ENCODE data around the gene LARP7. TPM values are rescaled to one million over a fixed set of nuclear protein-coding genes. Genes with fewer than 3 reads are reported as not detected.
"Not testable (repeated sequence)": the region's sequence is repeated elsewhere in the genome, so short reads cannot be mapped to it uniquely, and the experiment has no call there.

Gene LARP7
- total RNA-seq, 3 donors from 2014 or later = 37.7 to 46.5 (median 38.5) TPM

DNA sequence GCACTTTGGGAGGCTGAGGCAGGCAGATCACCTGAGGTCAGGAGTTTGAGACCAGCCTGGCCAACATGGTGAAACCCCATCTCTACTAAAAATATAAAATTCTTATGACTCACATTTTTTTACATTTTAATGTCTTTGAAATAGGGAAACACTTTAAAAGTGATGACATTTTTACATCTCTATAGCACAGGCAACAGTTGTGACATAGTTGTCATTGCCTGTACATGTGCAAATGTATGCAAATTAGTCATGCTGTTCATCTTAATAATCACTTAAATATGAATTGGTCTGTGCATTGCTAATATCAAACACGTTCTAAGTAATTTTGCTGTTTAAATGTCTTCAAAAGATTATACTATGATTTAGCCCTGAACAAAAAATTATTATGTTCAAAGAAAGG lies 42.0 kb upstream of the LARP7 start:
- H3K4me3 ChIP-seq = no peak overlapping the region
- no peaks in the 10 kb centered on the region for H3K9me3 ChIP-seq
- intact Hi-C loops (cut with DNase I, micrococcal nuclease) = no loop called here
- no peaks in the 10 kb centered on the region for H3K36me3 ChIP-seq (ENCODE audit: low read depth)
- ATAC-seq (no peak), DNase-seq (no peak)
- H3K4me1 ChIP-seq (ENCODE audit: low read depth) = no peaks in the 10 kb centered on the region
- TF ChIP-seq, protein P1, sequence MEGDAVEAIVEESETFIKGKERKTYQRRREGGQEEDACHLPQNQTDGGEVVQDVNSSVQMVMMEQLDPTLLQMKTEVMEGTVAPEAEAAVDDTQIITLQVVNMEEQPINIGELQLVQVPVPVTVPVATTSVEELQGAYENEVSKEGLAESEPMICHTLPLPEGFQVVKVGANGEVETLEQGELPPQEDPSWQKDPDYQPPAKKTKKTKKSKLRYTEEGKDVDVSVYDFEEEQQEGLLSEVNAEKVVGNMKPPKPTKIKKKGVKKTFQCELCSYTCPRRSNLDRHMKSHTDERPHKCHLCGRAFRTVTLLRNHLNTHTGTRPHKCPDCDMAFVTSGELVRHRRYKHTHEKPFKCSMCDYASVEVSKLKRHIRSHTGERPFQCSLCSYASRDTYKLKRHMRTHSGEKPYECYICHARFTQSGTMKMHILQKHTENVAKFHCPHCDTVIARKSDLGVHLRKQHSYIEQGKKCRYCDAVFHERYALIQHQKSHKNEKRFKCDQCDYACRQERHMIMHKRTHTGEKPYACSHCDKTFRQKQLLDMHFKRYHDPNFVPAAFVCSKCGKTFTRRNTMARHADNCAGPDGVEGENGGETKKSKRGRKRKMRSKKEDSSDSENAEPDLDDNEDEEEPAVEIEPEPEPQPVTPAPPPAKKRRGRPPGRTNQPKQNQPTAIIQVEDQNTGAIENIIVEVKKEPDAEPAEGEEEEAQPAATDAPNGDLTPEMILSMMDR (IDR thresholded peaks at IDR 0.05) = no peak

DNA sequence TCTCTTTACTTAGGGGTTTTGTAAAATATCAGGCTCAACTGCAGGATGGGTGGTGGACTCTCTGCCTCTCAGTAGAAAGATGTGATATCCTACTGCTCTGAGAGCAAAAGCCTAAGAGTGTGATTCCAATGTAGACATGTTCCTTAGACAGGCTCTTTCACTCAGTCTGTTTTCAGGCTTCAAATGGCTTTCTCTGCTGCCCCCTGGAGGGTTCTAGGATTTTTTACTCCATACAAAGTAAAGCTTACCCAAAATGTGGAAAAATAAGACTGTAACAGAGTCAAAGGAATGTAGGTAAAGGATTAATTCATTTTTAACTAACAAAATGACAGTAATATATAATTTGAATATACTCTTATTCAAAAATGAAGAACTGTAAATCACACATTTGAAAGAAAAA lies 32.4 kb upstream of the LARP7 start:
- peaks cover 4% of the 10 kb centered on the region for H3K4me1 ChIP-seq (ENCODE audit: low read depth)
- TF ChIP-seq, protein P1 (IDR thresholded peaks at IDR 0.05) = peak; percentile 28
- ATAC-seq = peak; percentile 72
- H3K9me3 ChIP-seq = no peaks in the 10 kb centered on the region
- peak in 1 of 3 donors; percentile 76 for DNase-seq
- intact Hi-C loops (cut with DNase I, micrococcal nuclease) = no loop called here
- no peaks in the 10 kb centered on the region for H3K36me3 ChIP-seq (ENCODE audit: low read depth)
- no peak overlapping the region for H3K4me3 ChIP-seq

DNA sequence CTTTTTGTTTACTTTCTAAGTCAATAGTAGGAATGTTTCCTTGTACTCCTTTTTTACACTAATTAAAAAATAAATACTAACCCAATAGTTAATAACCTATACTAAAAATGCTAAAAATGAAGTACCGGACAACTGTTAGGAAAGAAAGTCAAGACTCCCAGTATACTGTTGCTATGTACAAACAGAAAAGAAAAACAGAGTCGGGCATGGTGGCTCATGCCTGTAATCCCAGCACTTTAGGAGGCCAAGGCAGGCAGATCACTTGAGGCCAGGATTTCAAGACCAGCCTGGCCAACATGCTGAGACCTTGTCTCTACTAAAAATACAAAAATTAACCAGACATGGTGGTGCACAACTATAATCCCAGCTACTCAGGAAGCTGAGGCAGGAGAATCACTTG lies 24.1 kb upstream of the LARP7 start:
- not testable (repeated sequence) for H3K4me1 ChIP-seq (ENCODE audit: low read depth)

DNA sequence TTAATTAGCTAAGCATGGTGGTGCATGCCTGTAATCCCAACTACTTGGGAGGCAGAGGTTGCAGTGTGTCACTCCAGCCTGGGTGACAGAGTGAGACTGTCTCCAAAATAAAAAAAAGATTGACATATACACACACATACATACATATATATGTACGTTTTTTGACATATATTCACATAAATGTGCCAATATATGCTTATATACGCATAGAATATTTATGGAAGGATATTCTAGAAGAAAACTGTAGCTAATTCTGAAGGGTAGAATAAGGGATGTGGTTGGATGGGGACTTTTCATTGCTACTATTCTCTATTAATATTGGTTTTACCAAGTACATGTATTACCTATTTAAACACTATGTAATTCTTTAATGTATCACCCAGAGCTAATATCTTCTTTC lies 20.0 kb upstream of the LARP7 start:
- ATAC-seq = no peak
- intact Hi-C loops (cut with DNase I, micrococcal nuclease) = no loop called here

More for the DNA sequence above, 24.1 kb upstream of the LARP7 start:
- H3K36me3 ChIP-seq (ENCODE audit: low read depth); ATAC-seq; DNase-seq; H3K9me3 ChIP-seq; intact Hi-C loops (cut with DNase I, micrococcal nuclease); H3K4me3 ChIP-seq: not testable (repeated sequence)

DNA sequence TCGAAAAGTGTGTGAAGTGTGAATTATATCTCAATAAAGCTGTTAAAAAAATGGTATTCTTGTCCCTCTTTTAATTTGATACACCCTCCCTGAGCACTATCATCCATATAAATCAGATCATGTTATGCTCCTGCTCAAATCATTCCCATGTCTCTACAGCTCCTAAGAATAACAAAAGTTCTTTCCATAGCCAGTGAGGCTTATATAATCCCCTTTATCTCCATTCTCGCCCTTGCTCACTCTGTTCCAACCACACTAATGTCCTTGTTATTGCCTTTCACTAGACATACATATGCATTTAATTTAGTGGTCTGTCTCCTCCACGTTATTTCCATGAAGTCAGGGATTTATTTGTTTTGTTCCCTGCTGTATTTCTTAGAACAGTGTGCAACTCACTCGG lies 10.7 kb upstream of the LARP7 start:
- TF ChIP-seq, protein P1 (IDR thresholded peaks at IDR 0.05) = no peak
- Histone ChIP-seq H3K4me3 (no peak overlapping the region), H3K9me3 (no peaks in the 10 kb centered on the region), H3K4me1 (ENCODE audit: low read depth) (no peaks in the 10 kb centered on the region), H3K36me3 (ENCODE audit: low read depth) (no peaks in the 10 kb centered on the region)
- intact Hi-C loops (cut with DNase I, micrococcal nuclease) = no loop called here
- no peak for DNase-seq
- ATAC-seq = no peak

More for the DNA sequence above, 20.0 kb upstream of the LARP7 start:
- Histone ChIP-seq H3K4me3 (no peak overlapping the region), H3K4me1 (ENCODE audit: low read depth) (no peaks in the 10 kb centered on the region), H3K36me3 (ENCODE audit: low read depth) (no peaks in the 10 kb centered on the region), H3K9me3 (no peaks in the 10 kb centered on the region)
- DNase-seq = no peak
- TF ChIP-seq, protein P1 (IDR thresholded peaks at IDR 0.05) = no peak

DNA sequence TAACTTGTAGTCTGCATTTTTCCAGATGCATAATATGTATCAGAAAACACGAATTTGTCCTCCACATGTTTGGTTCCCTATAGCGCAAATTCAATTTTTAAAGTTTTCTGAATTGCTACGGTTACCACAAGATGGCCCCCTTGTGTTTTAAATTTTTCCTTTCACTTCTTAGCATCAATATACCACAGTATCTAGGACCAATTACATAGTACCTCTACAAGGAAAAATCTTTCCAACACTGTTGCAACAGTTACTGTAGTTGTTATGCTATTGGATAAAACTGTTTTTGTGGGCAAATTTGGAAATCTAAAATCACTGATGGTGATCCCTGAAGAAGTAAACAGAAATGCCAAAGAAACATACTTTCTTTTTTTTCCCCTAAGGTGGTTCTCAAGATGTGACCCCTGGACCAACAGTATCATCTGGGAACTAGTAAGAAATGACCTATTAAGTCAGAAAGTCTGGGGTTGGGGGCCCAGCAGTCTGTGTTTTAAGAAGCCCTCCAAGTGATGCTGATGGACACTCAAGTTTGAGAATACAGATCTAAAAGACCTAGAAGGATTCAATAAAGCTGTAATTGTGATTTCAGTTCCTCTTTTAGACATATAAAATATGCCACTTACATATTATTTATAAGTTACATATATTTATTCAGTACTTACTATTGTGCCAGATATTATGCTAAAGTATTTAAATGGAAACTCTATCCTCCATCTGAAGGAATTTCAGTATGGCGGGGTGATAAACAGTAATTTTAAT lies 3.3 kb upstream of the LARP7 start:
- no peak for ATAC-seq
- no peaks in the 10 kb centered on the region for H3K36me3 ChIP-seq (ENCODE audit: low read depth)
- peaks cover 7% of the 10 kb centered on the region for H3K4me1 ChIP-seq (ENCODE audit: low read depth)
- TF ChIP-seq, protein P1 (IDR thresholded peaks at IDR 0.05) = peak; percentile 11
- H3K4me3 ChIP-seq = no peak overlapping the region
- intact Hi-C loops (cut with DNase I, micrococcal nuclease) = loop anchor here (10.0 kb wide), 2 partner anchors 131 to 301 kb away; no protein-coding TSS in a partner anchor
- H3K9me3 ChIP-seq = no peaks in the 10 kb centered on the region
- DNase-seq = peak in 1 of 3 donors; percentile 12
